ENCODE measurements around the gene SLC14A1. TPM values are rescaled to one million over a fixed set of nuclear protein-coding genes. Genes with fewer than 3 reads are reported as not detected.

The SLC14A1 gene
- total RNA-seq, 4 donors from 2014 or later, result 0.19 to 9.8 (median 0.85) TPM; not detected in 1

- TF ChIP-seq CTCF (IDR thresholded peaks at IDR 0.05; ENCODE audit: low read depth), result no peak
These were observed 29.3 kb downstream of the SLC14A1 start for GRCh38 chr18:45753286-45753685.

- no peak for TF ChIP-seq CTCF (IDR thresholded peaks at IDR 0.05; ENCODE audit: low read depth)
These were observed 32.0 kb downstream of the SLC14A1 start for GRCh38 chr18:45755934-45756333.

- TF ChIP-seq CTCF (IDR thresholded peaks at IDR 0.05; ENCODE audit: low read depth), result no peak
These were observed 33.0 kb downstream of the SLC14A1 start for GRCh38 chr18:45757005-45757404.

- TF ChIP-seq CTCF (IDR thresholded peaks at IDR 0.05; ENCODE audit: low read depth), result no peak
These were observed 36.6 kb downstream of the SLC14A1 start for GRCh38 chr18:45760462-45761036.

- TF ChIP-seq CTCF (IDR thresholded peaks at IDR 0.05; ENCODE audit: low read depth), result no peak
These were observed 37.6 kb downstream of the SLC14A1 start for GRCh38 chr18:45761512-45762114.

- TF ChIP-seq CTCF (IDR thresholded peaks at IDR 0.05; ENCODE audit: low read depth), result no peak
These were observed 40.2 kb downstream of the SLC14A1 start for GRCh38 chr18:45764000-45764686.

GRCh38 chr18:45765796-45766195 lies 41.8 kb downstream of the SLC14A1 start:
- TF ChIP-seq CTCF (IDR thresholded peaks at IDR 0.05; ENCODE audit: low read depth), result no peak

All from subcutaneous adipose tissue (tissue), 4 donors.